K562 (cell line): ENCODE data around the gene PMVK. TPM values are rescaled to one million over a fixed set of nuclear protein-coding genes. Genes with fewer than 3 reads are reported as not detected.

Experiments used
- ATAC-seq: fragments of 200-7000 bp; cut with Tn5 transposase; 3 replicates; pipeline ENCODE4 v1.9.1; 2020; ENCODE audit warnings: moderate library complexity
- BruUV-seq: library from RNA; stranded (reverse); fragments of 400-500 nt; replicated peaks from 2 replicates; lab custom pipeline; 2021; lab: Mats Ljungman, UMichigan
- CTCF ChIA-PET: fragments of 300-600 bp; formaldehyde crosslinking; extraction: SDS; loops from one replicate; lab custom pipeline; 2021; ENCODE audit warnings: low intra/inter-chr PET ratio; lab: Yijun Ruan, JAX
- POLR2A ChIA-PET: fragments of 300-600, 350-650 bp; sonication (Branson Sonifier 250); formaldehyde crosslinking; extraction: SDS; loops from one replicate; lab custom pipeline; 2021; ENCODE audit warnings: antibody characterized with exemption, inconsistent platforms; lab: Yijun Ruan, JAX
- DNase-seq, 4 experiments: peaks; one replicate each; pipeline versions ENCODE4 v3.0.0 to v3.0.0-alpha.2; 2011 to 2018; ENCODE audit warnings: low spot score in 3 of 4, mixed read lengths in 3 of 4; ENCODE audit errors: extremely low read depth in 1 of 4
- FAIRE-seq: peaks from 2 replicates; lab custom pipeline; 2011; peaks lifted over from hg19 to GRCh38; lab: Jason Lieb, UNC
- H2AFZ ChIP-seq: 2 replicates; pipeline ENCODE4 v1.6.0; 2011; ENCODE audit warnings: low read depth, low read length, control low read depth, inconsistent platforms
- H3K27ac ChIP-seq: fragments of 200-600 bp; 3 replicates; pipeline ENCODE4 v1.8.0; 2011; ENCODE audit warnings: low read depth, mild to moderate bottlenecking, control low read depth, inconsistent platforms, low read length, moderate library complexity, mixed read lengths; ENCODE audit errors: extremely low read depth
- H3K27me3 ChIP-seq, 2 experiments: fragments of 300-600 bp in 1 of 2; 2 replicates in 1 of 2; 3 replicates in 1 of 2; pipeline versions ENCODE4 v1.6.0 to v1.8.0; 2011; ENCODE audit warnings: inconsistent platforms in 2 of 2, low read length in 2 of 2, mild to moderate bottlenecking in 1 of 2, mixed read lengths in 1 of 2, moderate library complexity in 1 of 2; ENCODE audit not compliant: control insufficient read depth in 2 of 2, insufficient read depth in 2 of 2
- H3K36me3 ChIP-seq: fragments of 300-600 bp; 3 replicates; pipeline ENCODE4 v1.8.0; 2011; ENCODE audit warnings: mild to moderate bottlenecking, low read length, inconsistent platforms; ENCODE audit not compliant: control insufficient read depth, insufficient read depth
- H3K4me1 ChIP-seq, 2 experiments: fragments of 200-600 bp in 1 of 2; replicated peaks in 1 of 2; 2 replicates in 1 of 2; 3 replicates in 1 of 2; pipeline versions ENCODE4 v1.5.1 to v1.8.0; 2011; ENCODE audit warnings: inconsistent platforms in 2 of 2, low read length in 2 of 2, mild to moderate bottlenecking in 1 of 2, mixed read lengths in 1 of 2, moderate library complexity in 1 of 2; ENCODE audit not compliant: control insufficient read depth in 2 of 2, insufficient read depth in 2 of 2
- H3K4me2 ChIP-seq: 2 replicates; pipeline ENCODE4 v1.6.1; 2011; ENCODE audit warnings: low read length, control low read depth, inconsistent platforms, mixed read lengths; ENCODE audit not compliant: insufficient read depth
- H3K4me3 ChIP-seq: fragments of 200-600 bp; sonication (generic), shearing (Covaris generic); 2 replicates; pipeline ENCODE4 v1.5.1; 2016; ENCODE audit warnings: control low read depth, inconsistent platforms
- H3K79me2 ChIP-seq: fragments of 200-600 bp; 3 replicates; pipeline ENCODE4 v1.8.0; 2011; ENCODE audit warnings: low read length, inconsistent platforms; ENCODE audit not compliant: control insufficient read depth, insufficient read depth
- H3K9ac ChIP-seq, 2 experiments: 2 replicates each; pipeline versions ENCODE4 v1.6.0 to v1.6.1; 2011; ENCODE audit warnings: low read depth in 2 of 2, low read length in 2 of 2, control low read depth in 1 of 2, inconsistent platforms in 1 of 2, mild to moderate bottlenecking in 1 of 2, mixed read lengths in 1 of 2; ENCODE audit not compliant: insufficient read depth in 1 of 2
- H3K9me1 ChIP-seq: one replicate; pipeline ENCODE4 v1.6.0; 2011; ENCODE audit warnings: inconsistent platforms, mild to moderate bottlenecking, low read length, moderate library complexity; ENCODE audit not compliant: control insufficient read depth, insufficient read depth
- H3K9me3 ChIP-seq: replicated peaks from 2 replicates; pipeline ENCODE4 v1.5.1; 2011; ENCODE audit warnings: low read depth, low read length, inconsistent platforms; ENCODE audit not compliant: control insufficient read depth, insufficient read depth
- H4K20me1 ChIP-seq: replicated peaks from 2 replicates; pipeline ENCODE4 v1.6.1; 2011; ENCODE audit warnings: low read length, inconsistent platforms, mixed read lengths; ENCODE audit not compliant: control insufficient read depth, insufficient read depth
- BCOR ChIP-seq: fragments of 450-650 bp; IDR thresholded peaks from 2 replicates; pipeline ENCODE4 v1.6.1; 2016
- BRF2 ChIP-seq: IDR thresholded peaks from 3 replicates; pipeline ENCODE4 v1.6.1; 2011; ENCODE audit warnings: borderline replicate concordance, mild to moderate bottlenecking; ENCODE audit not compliant: insufficient read length, insufficient read depth
- RBM25 ChIP-seq: fragments of 200-400 bp; formaldehyde crosslinking; IDR thresholded peaks from 2 replicates; pipeline ENCODE4 v1.6.1; 2018; ENCODE audit warnings: low read length, low read depth, moderate library complexity; ENCODE audit not compliant: severe bottlenecking
- ZNF398 ChIP-seq: fragments of 250-450 bp; sonication (Bioruptor Pico); IDR thresholded peaks from 2 replicates; pipeline ENCODE4 v1.8.0; 2021; ENCODE audit warnings: moderate library complexity, mild to moderate bottlenecking, inconsistent platforms
- WGBS: fragments of 100-300 bp; shearing (Covaris generic); methylation state at CpG from one replicate; pipeline ENCODE4 v1.1.6; 2016; ENCODE audit warnings: low coverage, mixed read lengths; ENCODE audit not compliant: insufficient coverage; ENCODE audit errors: missing lambda C conversion rate; 5-methylcytosine and 5-hydroxymethylcytosine counted together
- in situ Hi-C: fragments of 300-500 bp; cut with MboI; formaldehyde crosslinking; loops from 4 replicates; pipeline ENCODE4 v1.15.0; 2018; ENCODE audit warnings: inconsistent platforms, mixed read lengths
- intact Hi-C: fragments of 100-400 bp; cut with micrococcal nuclease; formaldehyde crosslinking; loops from 2 replicates; pipeline ENCODE4 v1.14.2; 2022
- microRNA-seq: library from miRNA; unstranded; fragments of <30 nt; microRNA quantifications from one replicate; pipeline ENCODE4, GENCODE V29; 2018; ENCODE audit warnings: borderline microRNAs expressed
- polyA plus RNA-seq, 8 experiments: library from polyadenylated mRNA; depleted of rRNA in 4 of 8; stranded (reverse) in 5 of 8; unstranded in 3 of 8; fragments of >200 nt; fragmentation: Nextera tagmentation in 2 of 8; fragmentation: Illumina TruSeq in 1 of 8; extraction: Ambion mirVana in 2 of 8; extraction: Trizol in 1 of 8; gene quantifications; 2 replicates each; pipeline versions ENCODE4 v1.2.1 to v1.2.3, GENCODE V29; 2011 to 2014; ENCODE audit warnings: inconsistent platforms in 1 of 8, missing spikeins in 1 of 8
- small RNA-seq: library from RNA; depleted of rRNA; stranded (forward); fragments of <200 nt; gene quantifications from one replicate; pipeline ENCODE3, GENCODE V24; 2014
- total RNA-seq, 7 experiments: library from RNA; depleted of rRNA in 6 of 7; stranded (reverse); fragments of >200 nt in 6 of 7; fragmentation: Illumina TruSeq in 2 of 7; extraction: Trizol in 2 of 7; gene quantifications; 2 replicates each; pipeline versions ENCODE4 v1.2.1 to v1.2.3, GENCODE V29; 2011 to 2021; ENCODE audit warnings: low replicate concordance in 1 of 7

PMVK gene
- total and polyA plus RNA-seq, 9 of the 15 experiments (the other 6 are each of a cell fraction or from before 2014, with no cell fraction given): 1.1 to 15.3 (median 6.3) TPM

- no TSS peak for BruUV-seq
Measured at GRCh38 chr1:154876842-154877369, 59.6 kb downstream of the PMVK start.

More at GRCh38 chr1:154876842-154877369, 59.6 kb downstream of the PMVK start:
- DNase-seq: no peak
- no peak overlapping the region for H2AFZ ChIP-seq
- no peak overlapping the region for H3K4me3 ChIP-seq
- no peak for FAIRE-seq
- H3K79me2 ChIP-seq: no peaks in the 10 kb centered on the region
- no peak overlapping the region for H3K27ac ChIP-seq
- in situ Hi-C loops (no loop called here), intact Hi-C loops (loop anchor here (5.0 kb wide), 2 partner anchors 105 to 395 kb away; no protein-coding TSS in a partner anchor)
- H3K9me1 ChIP-seq: no peaks in the 10 kb centered on the region
- H3K36me3 ChIP-seq: no peaks in the 10 kb centered on the region
- no peak overlapping the region for H3K4me2 ChIP-seq
- 27% methylated on average over 3 of the region's 3 CpGs for WGBS
- H3K4me1 ChIP-seq: peaks cover 2 to 11% of the 10 kb centered on the region in 2 experiments; a peak in 3 of 5 replicates
- CTCF ChIA-PET: interaction anchor here (0.8 to 3.0 kb wide), 2 partner anchors 318 to 344 kb away, joined by 3 to 19 read pairs; partner anchors contain the start of gene UBE2Q1
- H4K20me1 ChIP-seq: 0 out of 2 replicates have a peak, but pooled peaks cover 2% of the 10 kb centered on the region
- POLR2A ChIA-PET: interaction anchor here (0.5 to 1.0 kb wide), 2 partner anchors 15 to 17 kb away, joined by 3 read pairs; no protein-coding TSS in a partner anchor
- peak; percentile 66 for TF ChIP-seq RBM25
- TF ChIP-seq ZNF398: no peak
- no peak for TF ChIP-seq BRF2
- TF ChIP-seq BCOR: peak; percentile 24; the same call in 1 of the 2 replicates
- H3K9me3 ChIP-seq: no peaks in the 10 kb centered on the region
- peak overlapping the region in 1 of 2 experiments; percentile 40; a peak in 1 of 4 replicates for H3K9ac ChIP-seq
- no peak for ATAC-seq
- H3K27me3 ChIP-seq: peaks cover 0 to 28% of the 10 kb centered on the region in 2 experiments; a peak in 2 of 5 replicates

Small RNAs within 50 kb of the gene (microRNA-seq; reads per million reads assigned to microRNA genes)
- gene MIR4258: 0.46 reads per million

Small RNAs within 50 kb of the gene (small RNA-seq; reads per million reads assigned to genes)
- gene MIR4258: not detected
- gene RF00017: not detected

Other genes starting within 250 kb of the PMVK start
Only the 7 nearest of the 18 such genes appear.
- 8.2 and 10.2 TPM in 2 replicates for gene PBXIP1, start 19.4 kb upstream of the PMVK start, total RNA-seq (2014; rRNA removed)
- 2.7 and 3.0 TPM in 2 replicates for gene PBXIP1, start 19.4 kb upstream of the PMVK start, total RNA-seq (2014; rRNA removed; fragmentation: Illumina TruSeq; extraction: Trizol)
- gene PBXIP1, start 19.4 kb upstream of the PMVK start, total RNA-seq (2015; rRNA removed; fragmentation: Illumina TruSeq; extraction: Trizol): 4.9 and 5.1 TPM in 2 replicates
- gene PBXIP1, start 19.4 kb upstream of the PMVK start, total RNA-seq (2021): 6.3 and 8.3 TPM in 2 replicates
- gene PBXIP1, start 19.4 kb upstream of the PMVK start, polyA plus RNA-seq (2011; rRNA removed): 6.9 and 7.9 TPM in 2 replicates
- 5.8 and 6.8 TPM in 2 replicates for gene PBXIP1, start 19.4 kb upstream of the PMVK start, polyA plus RNA-seq (2014; fragmentation: Illumina TruSeq; extraction: Trizol)
- under 1 TPM; 0.13 to 0.22 TPM for gene PBXIP1, start 19.4 kb upstream of the PMVK start, polyA plus RNA-seq (2014; fragmentation: Nextera tagmentation; extraction: Ambion mirVana)
- 8.0 TPM in 2 replicates for gene PBXIP1, start 19.4 kb upstream of the PMVK start, polyA plus RNA-seq (2014; rRNA removed)
- 18.2 and 28.9 TPM in 2 replicates for gene PYGO2, start 25.1 kb upstream of the PMVK start, total RNA-seq (2014; rRNA removed)
- gene PYGO2, start 25.1 kb upstream of the PMVK start, total RNA-seq (2014; rRNA removed; fragmentation: Illumina TruSeq; extraction: Trizol): 15.2 and 15.8 TPM in 2 replicates
- 17.7 and 18.1 TPM in 2 replicates for gene PYGO2, start 25.1 kb upstream of the PMVK start, total RNA-seq (2015; rRNA removed; fragmentation: Illumina TruSeq; extraction: Trizol)
- 36.2 and 36.7 TPM in 2 replicates for gene PYGO2, start 25.1 kb upstream of the PMVK start, total RNA-seq (2021)
- 23.5 and 28.3 TPM in 2 replicates for gene PYGO2, start 25.1 kb upstream of the PMVK start, polyA plus RNA-seq (2011; rRNA removed)
- gene PYGO2, start 25.1 kb upstream of the PMVK start, polyA plus RNA-seq (2014; fragmentation: Illumina TruSeq; extraction: Trizol): 32.5 and 34.3 TPM in 2 replicates
- gene PYGO2, start 25.1 kb upstream of the PMVK start, polyA plus RNA-seq (2014; fragmentation: Nextera tagmentation; extraction: Ambion mirVana): 1 to 10 TPM; 8.3 to 8.6 TPM
- gene PYGO2, start 25.1 kb upstream of the PMVK start, polyA plus RNA-seq (2014; rRNA removed): 24.6 and 28.1 TPM in 2 replicates
- gene SHC1, start 34.0 kb upstream of the PMVK start, total RNA-seq (2014; rRNA removed): 51.9 and 57.2 TPM in 2 replicates
- gene SHC1, start 34.0 kb upstream of the PMVK start, total RNA-seq (2014; rRNA removed; fragmentation: Illumina TruSeq; extraction: Trizol): 34.1 and 35.4 TPM in 2 replicates
- 34.4 and 35.9 TPM in 2 replicates for gene SHC1, start 34.0 kb upstream of the PMVK start, total RNA-seq (2015; rRNA removed; fragmentation: Illumina TruSeq; extraction: Trizol)
- gene SHC1, start 34.0 kb upstream of the PMVK start, total RNA-seq (2021): 66.4 and 68.4 TPM in 2 replicates
- 64.8 and 81.2 TPM in 2 replicates for gene SHC1, start 34.0 kb upstream of the PMVK start, polyA plus RNA-seq (2011; rRNA removed)
- 93.7 and 113 TPM in 2 replicates for gene SHC1, start 34.0 kb upstream of the PMVK start, polyA plus RNA-seq (2014; fragmentation: Illumina TruSeq; extraction: Trizol)
- gene SHC1, start 34.0 kb upstream of the PMVK start, polyA plus RNA-seq (2014; fragmentation: Nextera tagmentation; extraction: Ambion mirVana): 1 to 10 TPM; 4.1 to 5.4 TPM
- 57.7 and 58.0 TPM in 2 replicates for gene SHC1, start 34.0 kb upstream of the PMVK start, polyA plus RNA-seq (2014; rRNA removed)
- 215 and 262 TPM in 2 replicates for gene CKS1B, start 38.0 kb upstream of the PMVK start, total RNA-seq (2014; rRNA removed)
- gene CKS1B, start 38.0 kb upstream of the PMVK start, total RNA-seq (2014; rRNA removed; fragmentation: Illumina TruSeq; extraction: Trizol): 364 and 410 TPM in 2 replicates
- gene CKS1B, start 38.0 kb upstream of the PMVK start, total RNA-seq (2015; rRNA removed; fragmentation: Illumina TruSeq; extraction: Trizol): 269 and 292 TPM in 2 replicates
- 256 and 270 TPM in 2 replicates for gene CKS1B, start 38.0 kb upstream of the PMVK start, total RNA-seq (2021)
- gene CKS1B, start 38.0 kb upstream of the PMVK start, polyA plus RNA-seq (2011; rRNA removed): 754 and 835 TPM in 2 replicates
- 611 and 624 TPM in 2 replicates for gene CKS1B, start 38.0 kb upstream of the PMVK start, polyA plus RNA-seq (2014; fragmentation: Illumina TruSeq; extraction: Trizol)
- gene CKS1B, start 38.0 kb upstream of the PMVK start, polyA plus RNA-seq (2014; fragmentation: Nextera tagmentation; extraction: Ambion mirVana): 1,000 to 10,000 TPM; 1,039 to 1,103 TPM
- gene CKS1B, start 38.0 kb upstream of the PMVK start, polyA plus RNA-seq (2014; rRNA removed): 460 and 477 TPM in 2 replicates
- gene FLAD1, start 46.6 kb upstream of the PMVK start, total RNA-seq (2014; rRNA removed): 67.0 and 87.6 TPM in 2 replicates
- 41.3 and 56.1 TPM in 2 replicates for gene FLAD1, start 46.6 kb upstream of the PMVK start, total RNA-seq (2014; rRNA removed; fragmentation: Illumina TruSeq; extraction: Trizol)
- gene FLAD1, start 46.6 kb upstream of the PMVK start, total RNA-seq (2015; rRNA removed; fragmentation: Illumina TruSeq; extraction: Trizol): 65.8 and 68.6 TPM in 2 replicates
- gene FLAD1, start 46.6 kb upstream of the PMVK start, total RNA-seq (2021): 74.4 and 79.8 TPM in 2 replicates
- 61.2 and 75.6 TPM in 2 replicates for gene FLAD1, start 46.6 kb upstream of the PMVK start, polyA plus RNA-seq (2011; rRNA removed)
- gene FLAD1, start 46.6 kb upstream of the PMVK start, polyA plus RNA-seq (2014; fragmentation: Illumina TruSeq; extraction: Trizol): 78.8 and 82.3 TPM in 2 replicates
- 10 to 100 TPM; 24.9 to 46.7 TPM for gene FLAD1, start 46.6 kb upstream of the PMVK start, polyA plus RNA-seq (2014; fragmentation: Nextera tagmentation; extraction: Ambion mirVana)
- gene FLAD1, start 46.6 kb upstream of the PMVK start, polyA plus RNA-seq (2014; rRNA removed): 85.8 and 98.9 TPM in 2 replicates
- gene LENEP, start 56.9 kb upstream of the PMVK start, total RNA-seq (2014; rRNA removed): 0.24 and 0.86 TPM in 2 replicates
- gene LENEP, start 56.9 kb upstream of the PMVK start, total RNA-seq (2014; rRNA removed; fragmentation: Illumina TruSeq; extraction: Trizol): 0.47 TPM in 1 of 2 replicates, not detected in the other
- 0.45 and 0.87 TPM in 2 replicates for gene LENEP, start 56.9 kb upstream of the PMVK start, total RNA-seq (2015; rRNA removed; fragmentation: Illumina TruSeq; extraction: Trizol)
- 0.56 TPM in 1 of 2 replicates, not detected in the other for gene LENEP, start 56.9 kb upstream of the PMVK start, total RNA-seq (2021)
- not detected in 2 replicates for gene LENEP, start 56.9 kb upstream of the PMVK start, polyA plus RNA-seq (2011; rRNA removed)
- gene LENEP, start 56.9 kb upstream of the PMVK start, polyA plus RNA-seq (2014; fragmentation: Illumina TruSeq; extraction: Trizol): not detected in 2 replicates
- gene LENEP, start 56.9 kb upstream of the PMVK start, polyA plus RNA-seq (2014; fragmentation: Nextera tagmentation; extraction: Ambion mirVana): not detected
- gene LENEP, start 56.9 kb upstream of the PMVK start, polyA plus RNA-seq (2014; rRNA removed): 0.23 and 0.35 TPM in 2 replicates
- 31.3 and 40.6 TPM in 2 replicates for gene ZBTB7B, start 66.1 kb upstream of the PMVK start, total RNA-seq (2014; rRNA removed)
- gene ZBTB7B, start 66.1 kb upstream of the PMVK start, total RNA-seq (2014; rRNA removed; fragmentation: Illumina TruSeq; extraction: Trizol): 6.7 and 6.9 TPM in 2 replicates
- 21.9 and 23.3 TPM in 2 replicates for gene ZBTB7B, start 66.1 kb upstream of the PMVK start, total RNA-seq (2015; rRNA removed; fragmentation: Illumina TruSeq; extraction: Trizol)
- gene ZBTB7B, start 66.1 kb upstream of the PMVK start, total RNA-seq (2021): 46.5 and 48.2 TPM in 2 replicates
- 15.2 and 22.8 TPM in 2 replicates for gene ZBTB7B, start 66.1 kb upstream of the PMVK start, polyA plus RNA-seq (2011; rRNA removed)
- gene ZBTB7B, start 66.1 kb upstream of the PMVK start, polyA plus RNA-seq (2014; fragmentation: Illumina TruSeq; extraction: Trizol): 13.5 and 25.7 TPM in 2 replicates
- gene ZBTB7B, start 66.1 kb upstream of the PMVK start, polyA plus RNA-seq (2014; fragmentation: Nextera tagmentation; extraction: Ambion mirVana): under 1 TPM; 0.04 to 0.08 TPM
- gene ZBTB7B, start 66.1 kb upstream of the PMVK start, polyA plus RNA-seq (2014; rRNA removed): 23.2 and 28.7 TPM in 2 replicates